ENCODE results near the gene PPARD.
A peak's percentile ranks its signal among the peaks of the same experiment; 100 is the strongest.
"Not testable (repeated sequence)": the region's sequence is repeated elsewhere in the genome, so short reads cannot be mapped to it uniquely, and the experiment has no call there.

Gene PPARD

DNA sequence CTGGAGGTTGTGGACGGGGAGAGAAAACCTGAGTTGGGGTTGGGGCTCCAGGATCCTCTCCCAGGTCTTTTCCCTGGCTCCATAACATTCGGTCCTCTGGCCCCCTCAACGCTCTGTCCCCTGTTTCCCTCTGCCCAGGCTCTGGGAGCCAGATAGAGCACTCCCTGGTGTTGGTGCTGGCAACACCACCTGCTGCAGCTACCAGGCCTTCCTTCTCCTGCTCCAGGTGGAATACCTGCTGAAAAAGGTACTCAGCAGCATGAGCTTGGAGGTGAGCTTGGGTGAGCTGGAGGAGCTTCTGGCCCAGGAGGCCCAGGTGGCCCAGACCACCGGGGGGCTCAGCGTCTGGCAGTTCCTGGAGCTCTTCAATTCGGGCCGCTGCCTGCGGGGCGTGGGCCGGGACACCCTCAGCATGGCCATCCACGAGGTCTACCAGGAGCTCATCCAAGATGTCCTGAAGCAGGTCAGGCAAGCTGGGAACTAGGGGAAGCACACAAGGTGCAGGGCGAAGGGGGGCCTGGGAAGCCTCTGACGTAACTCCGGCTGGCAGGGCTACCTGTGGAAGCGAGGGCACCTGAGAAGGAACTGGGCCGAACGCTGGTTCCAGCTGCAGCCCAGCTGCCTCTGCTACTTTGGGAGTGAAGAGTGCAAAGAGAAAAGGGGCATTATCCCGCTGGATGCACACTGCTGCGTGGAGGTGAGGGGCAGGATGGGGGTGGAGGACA lies 30.1 kb upstream of the PPARD start:
- no peak for DNase-seq (ENCODE audit: low read depth in 2 of 3, low spot score in 1 of 3)

GRCh38 chr6:35312807-35313206 lies 29.6 kb upstream of the PPARD start:
- no peak for DNase-seq (ENCODE audit: low read depth in 2 of 3, low spot score in 1 of 3)

DNA sequence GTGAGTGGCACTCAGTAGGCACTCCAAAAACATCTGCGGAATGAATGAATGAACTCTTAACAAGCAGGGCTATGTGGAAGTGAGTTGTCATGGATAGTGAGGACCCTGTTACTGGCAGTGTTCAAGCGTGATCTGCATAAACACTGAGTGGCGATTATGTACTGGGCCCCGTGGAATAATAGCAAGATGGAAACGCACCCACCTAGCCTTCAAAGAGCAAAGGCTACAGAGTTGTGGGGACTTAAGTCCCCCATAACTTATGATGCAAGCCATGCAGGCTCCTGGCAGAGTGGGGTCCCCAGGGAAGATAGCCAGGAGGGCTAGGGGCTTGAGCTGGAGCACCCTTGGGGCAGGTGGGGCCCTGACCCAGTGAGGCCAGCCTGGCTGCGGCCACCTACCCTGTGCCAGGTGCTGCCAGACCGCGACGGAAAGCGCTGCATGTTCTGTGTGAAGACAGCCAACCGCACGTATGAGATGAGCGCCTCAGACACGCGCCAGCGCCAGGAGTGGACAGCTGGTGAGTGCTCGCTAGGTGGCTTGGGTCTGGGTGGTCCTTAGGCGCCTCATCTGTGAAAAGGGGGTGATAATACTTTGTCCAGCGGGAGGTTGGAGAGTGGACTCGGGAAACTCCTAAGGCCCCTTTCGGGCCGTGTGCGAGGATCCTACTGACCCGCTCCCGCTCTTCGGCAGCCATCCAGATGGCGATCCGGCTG lies 24.7 kb upstream of the PPARD start:
- no peak for DNase-seq (ENCODE audit: low read depth in 2 of 3, low spot score in 1 of 3)

DNA sequence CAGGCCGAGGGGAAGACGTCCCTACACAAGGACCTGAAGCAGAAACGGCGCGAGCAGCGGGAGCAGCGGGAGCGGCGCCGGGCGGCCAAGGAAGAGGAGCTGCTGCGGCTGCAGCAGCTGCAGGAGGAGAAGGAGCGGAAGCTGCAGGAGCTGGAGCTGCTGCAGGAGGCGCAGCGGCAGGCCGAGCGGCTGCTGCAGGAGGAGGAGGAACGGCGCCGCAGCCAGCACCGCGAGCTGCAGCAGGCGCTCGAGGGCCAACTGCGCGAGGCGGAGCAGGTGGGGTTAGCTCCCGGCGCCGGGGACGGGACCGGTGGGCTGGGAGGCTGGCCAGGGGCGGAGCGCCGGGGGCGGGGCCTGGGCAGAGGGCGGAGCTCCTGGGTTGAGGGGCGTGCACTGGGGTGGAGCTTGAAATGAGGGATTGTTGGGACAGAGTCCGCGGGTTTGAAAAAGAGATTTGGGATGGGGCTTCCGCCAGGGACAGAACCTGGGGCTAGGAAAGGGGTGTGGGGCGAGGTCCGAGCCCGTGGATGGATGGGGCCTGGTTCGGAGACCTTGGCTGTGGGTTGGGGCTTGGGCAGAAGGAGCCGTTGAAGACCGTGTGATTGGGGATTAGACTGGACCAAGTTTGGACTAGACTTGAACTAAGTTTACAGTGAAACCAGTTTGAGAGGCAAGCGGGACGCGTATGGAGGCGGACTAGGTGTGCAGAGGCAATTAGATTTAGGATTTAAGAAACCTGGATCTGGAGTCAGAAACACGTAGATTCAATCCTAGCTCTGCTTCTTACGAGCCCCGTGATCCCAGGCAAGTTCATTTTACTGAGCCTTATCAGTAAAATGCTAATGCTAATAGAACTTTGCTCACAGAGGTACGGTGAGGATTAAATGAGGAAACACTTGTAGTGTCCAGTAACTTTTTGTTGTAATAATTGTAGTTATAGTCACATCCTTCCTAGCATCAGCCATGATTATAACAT lies 23.9 kb upstream of the PPARD start:
- no peak for DNase-seq (ENCODE audit: low read depth in 2 of 3, low spot score in 1 of 3)

DNA sequence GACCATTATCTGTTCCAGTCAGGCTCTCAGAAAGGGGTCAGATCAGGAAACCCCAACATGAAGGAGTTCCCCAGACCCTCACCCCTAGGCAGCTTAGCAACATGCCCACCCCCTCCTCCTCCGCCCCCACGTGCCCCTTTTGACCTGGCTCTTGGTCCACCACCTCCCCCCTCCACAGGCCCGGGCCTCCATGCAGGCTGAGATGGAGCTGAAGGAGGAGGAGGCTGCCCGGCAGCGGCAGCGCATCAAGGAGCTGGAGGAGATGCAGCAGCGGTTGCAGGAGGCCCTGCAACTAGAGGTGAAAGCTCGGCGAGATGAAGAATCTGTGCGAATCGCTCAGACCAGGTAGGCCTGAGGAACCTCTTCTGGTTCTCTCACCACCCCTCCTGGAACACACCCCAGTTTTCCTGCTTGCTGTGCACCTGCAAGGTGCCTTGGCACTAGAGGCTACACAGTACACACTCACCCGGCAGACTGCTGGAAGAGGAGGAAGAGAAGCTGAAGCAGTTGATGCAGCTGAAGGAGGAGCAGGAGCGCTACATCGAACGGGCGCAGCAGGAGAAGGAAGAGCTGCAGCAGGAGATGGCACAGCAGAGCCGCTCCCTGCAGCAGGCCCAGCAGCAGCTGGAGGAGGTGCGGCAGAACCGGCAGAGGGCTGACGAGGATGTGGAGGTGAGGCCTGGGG lies 22.9 kb upstream of the PPARD start:
- no peak for DNase-seq (ENCODE audit: low read depth in 2 of 3, low spot score in 1 of 3)

DNA sequence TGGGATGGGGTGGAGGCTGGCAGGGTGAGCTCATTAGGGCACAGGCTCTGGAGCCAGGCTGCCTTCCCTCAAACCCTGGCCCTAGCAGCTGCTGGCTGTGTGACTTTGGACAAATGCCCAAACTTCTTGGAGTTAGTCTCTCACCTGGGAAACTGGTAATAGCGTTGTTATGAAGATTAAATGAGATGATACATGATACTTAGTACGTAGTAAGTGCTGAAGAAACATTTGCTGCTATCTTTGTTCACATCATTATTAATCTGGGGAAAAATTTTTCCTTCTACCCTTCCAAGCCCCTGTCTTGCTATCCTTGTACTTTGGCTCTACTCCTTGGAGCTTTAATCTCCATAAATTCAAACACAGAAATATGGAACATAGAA lies 22.3 kb upstream of the PPARD start:
- no peak for DNase-seq (ENCODE audit: low read depth in 2 of 3, low spot score in 1 of 3)

DNA sequence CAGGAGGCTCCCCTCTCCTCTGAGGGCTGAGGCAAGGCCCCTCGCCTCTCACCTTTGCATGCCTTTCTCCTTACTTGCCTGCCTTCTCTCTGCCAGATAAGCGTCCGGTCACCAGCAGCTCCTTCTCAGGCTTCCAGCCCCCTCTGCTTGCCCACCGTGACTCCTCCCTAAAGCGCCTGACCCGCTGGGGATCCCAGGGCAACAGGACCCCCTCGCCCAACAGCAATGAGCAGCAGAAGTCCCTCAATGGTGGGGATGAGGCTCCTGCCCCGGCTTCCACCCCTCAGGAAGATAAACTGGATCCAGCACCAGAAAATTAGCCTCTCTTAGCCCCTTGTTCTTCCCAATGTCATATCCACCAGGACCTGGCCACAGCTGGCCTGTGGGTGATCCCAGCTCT lies 21.3 kb upstream of the PPARD start:
- no peak for DNase-seq (ENCODE audit: low read depth in 2 of 3, low spot score in 1 of 3)

GRCh38 chr6:35327349-35328027 lies 14.9 kb upstream of the PPARD start:
- peak; percentile 43 to 64 (median 55) for DNase-seq (ENCODE audit: low read depth in 2 of 3, low spot score in 1 of 3)

GRCh38 chr6:35328108-35328723 lies 14.1 kb upstream of the PPARD start:
- no peak for DNase-seq (ENCODE audit: low read depth in 2 of 3, low spot score in 1 of 3)

DNA sequence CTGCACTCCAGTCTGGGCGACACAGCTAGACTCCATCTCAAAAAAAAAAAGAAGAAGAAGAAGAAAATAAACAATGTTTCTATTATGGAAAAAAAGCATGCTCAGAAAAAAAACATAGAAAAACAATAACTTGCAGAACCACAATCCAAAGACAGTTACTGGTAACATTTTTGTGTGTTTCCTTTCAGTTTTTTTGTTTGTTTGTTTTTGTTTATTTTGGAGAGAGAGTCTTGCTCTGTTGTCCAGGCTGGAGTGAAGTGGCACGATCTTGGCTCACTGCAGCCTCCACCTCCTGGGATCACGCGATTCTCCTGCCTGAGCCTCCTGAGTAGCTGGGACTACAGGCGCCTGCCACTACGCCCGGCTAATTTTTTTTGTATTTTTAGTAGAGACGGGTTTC lies 13.4 kb upstream of the PPARD start:
- DNase-seq (ENCODE audit: low read depth in 2 of 3, low spot score in 1 of 3) = not testable (repeated sequence)

- DNase-seq (ENCODE audit: low read depth in 2 of 3, low spot score in 1 of 3) = no peak
Measured at GRCh38 chr6:35330541-35331119, 11.7 kb upstream of the PPARD start.

- DNase-seq (ENCODE audit: low read depth in 2 of 3, low spot score in 1 of 3) = peak in 2 of 3 donors; percentile 30 to 35
Measured at GRCh38 chr6:35332074-35332887, 10.1 kb upstream of the PPARD start.

DNA sequence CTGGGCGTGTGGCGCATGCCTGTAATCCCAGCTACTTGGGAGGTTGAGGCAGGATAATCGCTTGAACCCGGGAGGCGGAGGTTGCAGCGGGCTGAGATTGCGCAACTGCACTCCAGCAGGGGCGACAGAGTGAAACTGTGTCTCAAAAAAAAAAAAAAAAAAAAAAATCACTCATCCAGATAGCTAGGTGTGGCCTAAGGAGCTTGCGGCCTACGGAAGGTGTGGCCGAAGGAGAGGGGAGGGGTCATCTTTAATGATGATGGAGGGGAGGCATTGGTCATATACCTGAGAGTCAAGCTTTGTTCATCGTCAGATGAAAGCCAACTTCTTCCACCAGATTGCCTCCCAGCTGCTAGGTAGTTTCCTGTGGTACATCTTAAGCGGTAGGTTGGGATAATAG lies 801 bp upstream of the PPARD start:
- DNase-seq (ENCODE audit: low read depth in 2 of 3, low spot score in 1 of 3) = no peak

GRCh38 chr6:35343092-35343834 lies 905 bp downstream of the PPARD start:
- no peak for DNase-seq (ENCODE audit: low read depth in 2 of 3, low spot score in 1 of 3)

DNA sequence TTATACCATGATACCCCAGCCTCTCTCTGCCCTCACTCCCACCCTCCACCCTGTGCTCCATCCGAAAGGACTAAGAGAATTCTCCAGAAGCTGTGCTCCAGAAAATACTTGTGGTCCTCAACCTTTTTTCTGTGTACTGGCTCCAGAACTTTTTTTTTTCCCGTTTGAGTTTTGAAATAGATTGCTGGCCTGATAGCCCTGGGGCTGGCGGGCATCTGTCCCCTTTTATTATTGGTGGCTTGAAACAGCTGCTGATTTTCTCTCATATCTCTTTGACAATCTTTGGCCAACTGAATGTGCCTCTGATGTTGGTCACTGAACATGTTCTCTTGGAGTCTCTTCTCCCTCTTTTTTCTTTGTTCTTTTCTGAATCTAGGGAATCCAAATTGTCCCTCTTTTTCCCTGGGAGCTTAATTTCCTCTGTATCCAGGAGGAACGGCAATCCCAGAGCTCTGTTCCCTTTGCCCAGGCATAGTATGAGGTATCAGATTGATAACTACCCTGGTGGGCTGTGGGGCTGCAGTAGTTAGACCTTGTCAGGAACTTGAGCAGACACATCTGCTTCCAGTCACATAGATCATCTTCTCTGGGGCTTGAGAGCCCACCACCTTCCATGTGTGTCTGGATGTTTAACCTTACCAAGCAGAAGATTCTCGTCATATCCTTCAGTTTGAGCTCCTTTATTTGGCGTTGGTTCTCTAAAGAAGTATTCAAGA lies 1.6 kb downstream of the PPARD start:
- DNase-seq (ENCODE audit: low read depth in 2 of 3, low spot score in 1 of 3) = no peak

DNA sequence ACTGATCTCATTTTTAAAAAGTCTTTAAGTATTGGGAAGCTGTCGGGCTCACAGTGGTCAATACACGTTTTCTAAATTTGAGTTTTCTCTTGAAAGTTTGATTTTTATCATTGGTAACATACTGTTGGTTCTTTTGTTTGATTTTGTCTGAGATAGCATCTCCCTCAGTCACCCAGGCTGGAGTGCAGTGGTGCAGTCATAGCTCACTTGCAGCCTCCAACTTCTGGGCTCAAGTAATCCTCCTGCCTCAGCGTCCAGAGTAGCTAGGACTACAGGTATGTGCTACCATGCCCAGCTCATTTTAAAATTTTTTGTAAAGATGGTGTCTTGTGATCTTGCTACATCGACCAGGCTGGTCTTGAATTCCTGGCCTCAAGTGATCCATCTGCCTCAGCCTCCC lies 9.1 kb downstream of the PPARD start:
- DNase-seq (ENCODE audit: low read depth in 2 of 3, low spot score in 1 of 3) = no peak

GRCh38 chr6:35352735-35353134 lies 10.4 kb downstream of the PPARD start:
- no peak for DNase-seq (ENCODE audit: low read depth in 2 of 3, low spot score in 1 of 3)
